NCI-H1930 (cell line): ENCODE measurements around the gene LMNA.
"Not testable (repeated sequence)": the region's sequence is repeated elsewhere in the genome, so short reads cannot be mapped to it uniquely, and the experiment has no call there.

Experiments used
- DNase-seq, 2 experiments: peaks; one replicate each; lab custom pipeline; 2025; lab: John Stamatoyannopoulos, UW

Gene LMNA

GRCh38 chr1:156164125-156164831, 49.8 kb downstream of the LMNA start:
- DNase-seq: no peak

GRCh38 chr1:156165083-156165482, 50.6 kb downstream of the LMNA start:
- DNase-seq: no peak

GRCh38 chr1:156167536-156167935, 53.0 kb downstream of the LMNA start:
- no peak for DNase-seq

GRCh38 chr1:156172696-156173470, 58.4 kb downstream of the LMNA start:
- DNase-seq: no peak

- no peak for DNase-seq
Measured at GRCh38 chr1:156176610-156177210, 62.2 kb downstream of the LMNA start.

GRCh38 chr1:156177919-156178654, 63.6 kb downstream of the LMNA start:
- DNase-seq: no peak

- no peak for DNase-seq
Measured at GRCh38 chr1:156180471-156180870, 66.0 kb downstream of the LMNA start.

- not testable (repeated sequence) for DNase-seq
Measured at GRCh38 chr1:156181391-156181924, 66.9 kb downstream of the LMNA start.

GRCh38 chr1:156182010-156182779, 67.7 kb downstream of the LMNA start:
- DNase-seq: not testable (repeated sequence)

GRCh38 chr1:156186347-156187177, 72.1 kb downstream of the LMNA start:
- not testable (repeated sequence) for DNase-seq
